Omental fat pad (tissue), 4 donors: ENCODE data around the gene OR4N5. TPM values are rescaled to one million over a fixed set of nuclear protein-coding genes. Genes with fewer than 3 reads are reported as not detected.
"Not testable (repeated sequence)": the region's sequence is repeated elsewhere in the genome, so short reads cannot be mapped to it uniquely, and the experiment has no call there.

Experiments
- ATAC-seq: fragments of 150-250 bp; one replicate; pipeline ENCODE4 v1.9.1; 2016; ENCODE audit warnings: mild to moderate bottlenecking, moderate library complexity; ENCODE audit not compliant: low FRiP score
- DNase-seq: peaks from one replicate; pipeline ENCODE4 v3.0.0-alpha.2; 2019; ENCODE audit warnings: low spot score
- total RNA-seq, 4 donors: library from RNA; depleted of rRNA; stranded (reverse); fragments of >200 nt; gene quantifications; one replicate each; pipeline ENCODE4 v1.1.0, GENCODE V29; 2016
- TF ChIP-seq, protein P1 (sequence below), 3 donors: fragments of 450-650 bp; IDR thresholded peaks; one replicate each; pipeline ENCODE4 v1.5.1; 2016 to 2017; ENCODE audit warnings: antibody characterized with exemption in 3 of 3, mild to moderate bottlenecking in 3 of 3, moderate library complexity in 2 of 3

The OR4N5 gene
- total RNA-seq, 4 donors from 2014 or later = not detected

DNA sequence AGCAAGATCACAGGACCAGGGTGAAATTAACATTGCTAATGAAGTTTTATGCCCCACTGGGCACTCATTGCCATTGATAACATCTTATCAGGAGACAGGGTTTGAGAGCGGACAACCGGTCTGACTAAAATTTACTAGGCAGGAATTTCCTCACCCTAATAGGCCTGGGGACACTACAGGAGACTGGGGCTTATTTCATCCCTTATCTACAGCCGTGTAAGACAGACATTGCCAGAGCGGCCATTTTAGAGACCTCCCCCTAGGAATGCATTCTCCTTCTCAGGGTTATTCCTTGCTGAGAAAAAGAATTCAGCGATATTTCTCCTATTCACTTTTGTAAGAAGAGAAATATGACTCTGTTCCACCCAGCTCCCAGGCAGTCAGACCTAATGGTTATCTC lies 19.8 kb upstream of the OR4N5 start:
- TF ChIP-seq, protein P1, sequence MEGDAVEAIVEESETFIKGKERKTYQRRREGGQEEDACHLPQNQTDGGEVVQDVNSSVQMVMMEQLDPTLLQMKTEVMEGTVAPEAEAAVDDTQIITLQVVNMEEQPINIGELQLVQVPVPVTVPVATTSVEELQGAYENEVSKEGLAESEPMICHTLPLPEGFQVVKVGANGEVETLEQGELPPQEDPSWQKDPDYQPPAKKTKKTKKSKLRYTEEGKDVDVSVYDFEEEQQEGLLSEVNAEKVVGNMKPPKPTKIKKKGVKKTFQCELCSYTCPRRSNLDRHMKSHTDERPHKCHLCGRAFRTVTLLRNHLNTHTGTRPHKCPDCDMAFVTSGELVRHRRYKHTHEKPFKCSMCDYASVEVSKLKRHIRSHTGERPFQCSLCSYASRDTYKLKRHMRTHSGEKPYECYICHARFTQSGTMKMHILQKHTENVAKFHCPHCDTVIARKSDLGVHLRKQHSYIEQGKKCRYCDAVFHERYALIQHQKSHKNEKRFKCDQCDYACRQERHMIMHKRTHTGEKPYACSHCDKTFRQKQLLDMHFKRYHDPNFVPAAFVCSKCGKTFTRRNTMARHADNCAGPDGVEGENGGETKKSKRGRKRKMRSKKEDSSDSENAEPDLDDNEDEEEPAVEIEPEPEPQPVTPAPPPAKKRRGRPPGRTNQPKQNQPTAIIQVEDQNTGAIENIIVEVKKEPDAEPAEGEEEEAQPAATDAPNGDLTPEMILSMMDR (IDR thresholded peaks at IDR 0.05) = no peak
- ATAC-seq (no peak), DNase-seq (no peak)

GRCh38 chr14:20143911-20144310 lies 5.3 kb downstream of the OR4N5 start:
- ATAC-seq = no peak
- no peak for DNase-seq
- TF ChIP-seq, protein P1 (IDR thresholded peaks at IDR 0.05) = no peak

DNA sequence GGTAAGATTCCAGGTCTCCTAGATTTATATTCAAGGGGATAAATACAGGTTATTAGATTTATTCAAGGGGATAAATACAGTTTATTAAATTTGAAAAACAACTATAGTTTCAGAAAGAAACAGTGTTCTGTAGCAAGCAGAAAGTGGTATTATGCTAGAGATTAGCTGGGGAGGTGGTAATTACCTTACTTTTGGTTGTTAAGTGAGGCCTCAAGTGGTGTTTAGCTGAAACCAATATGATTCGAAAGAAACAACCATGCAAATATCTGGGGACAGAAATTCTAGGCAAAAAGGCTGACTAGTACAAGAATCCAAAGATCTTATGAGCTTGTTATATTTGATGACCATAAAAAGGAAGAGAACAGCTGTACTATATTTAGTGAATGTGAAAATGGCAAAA lies 6.2 kb downstream of the OR4N5 start:
- ATAC-seq (no peak), DNase-seq (no peak)
- TF ChIP-seq, protein P1 (IDR thresholded peaks at IDR 0.05) = no peak

GRCh38 chr14:20164462-20164861 lies 25.8 kb downstream of the OR4N5 start:
- DNase-seq = no peak
- TF ChIP-seq, protein P1 (IDR thresholded peaks at IDR 0.05) = no peak
- ATAC-seq = no peak

DNA sequence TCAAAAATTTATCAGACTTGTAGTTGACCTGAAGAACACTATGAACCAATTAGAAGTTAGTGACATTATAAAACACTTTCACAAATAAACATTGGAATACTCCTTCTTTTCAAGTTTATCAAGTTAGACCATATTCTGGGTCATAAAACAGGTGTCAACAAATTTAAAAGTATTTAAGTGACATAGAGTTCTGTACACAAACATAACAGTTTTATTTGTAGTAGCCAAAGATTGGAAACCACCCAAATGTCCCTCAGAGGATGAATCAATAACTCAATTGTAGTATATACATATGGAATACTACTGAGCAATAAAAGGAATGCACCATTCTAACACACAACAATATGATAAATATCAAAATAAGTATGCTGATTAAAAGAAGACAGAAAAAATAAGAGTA lies 28.5 kb downstream of the OR4N5 start:
- ATAC-seq (no peak), DNase-seq (no peak)
- TF ChIP-seq, protein P1 (IDR thresholded peaks at IDR 0.05) = no peak

DNA sequence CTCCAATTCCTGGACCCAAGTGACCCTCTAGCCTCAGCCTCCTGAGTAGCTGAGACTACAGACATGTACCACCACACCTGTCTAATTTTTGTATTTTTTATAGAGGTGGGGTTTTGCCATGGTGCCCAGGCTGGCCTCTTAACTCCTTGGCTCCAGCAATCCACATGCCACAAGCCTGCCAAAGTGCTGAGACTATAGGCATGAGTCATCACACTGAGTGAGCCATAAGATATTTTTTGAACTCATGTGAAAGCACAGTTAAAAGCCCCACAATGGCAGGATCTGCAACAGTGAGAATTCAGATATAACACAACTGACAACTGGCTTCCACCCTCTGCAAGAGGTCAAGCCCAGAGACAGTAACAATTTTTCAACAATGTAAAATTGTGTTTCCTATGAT lies 31.2 kb downstream of the OR4N5 start:
- ATAC-seq, DNase-seq: not testable (repeated sequence)

DNA sequence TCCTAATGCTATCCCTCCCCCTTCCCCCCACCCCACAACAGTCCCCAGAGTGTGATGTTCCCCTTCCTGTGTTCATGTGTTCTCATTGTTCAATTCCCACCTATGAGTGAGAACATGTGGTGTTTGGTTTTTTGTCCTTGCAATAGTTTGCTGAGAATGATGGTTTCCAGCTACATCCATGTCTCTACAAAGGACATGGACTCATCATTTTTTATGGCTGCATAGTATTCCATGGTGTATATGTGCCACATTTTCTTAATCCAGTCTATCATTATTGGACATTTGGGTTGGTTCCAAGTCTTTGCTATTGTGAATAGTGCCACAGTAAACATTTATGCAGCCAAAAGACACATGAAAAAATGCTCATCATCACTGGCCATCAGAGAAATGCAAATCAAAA lies 35.6 kb downstream of the OR4N5 start:
- not testable (repeated sequence) for ATAC-seq, DNase-seq

DNA sequence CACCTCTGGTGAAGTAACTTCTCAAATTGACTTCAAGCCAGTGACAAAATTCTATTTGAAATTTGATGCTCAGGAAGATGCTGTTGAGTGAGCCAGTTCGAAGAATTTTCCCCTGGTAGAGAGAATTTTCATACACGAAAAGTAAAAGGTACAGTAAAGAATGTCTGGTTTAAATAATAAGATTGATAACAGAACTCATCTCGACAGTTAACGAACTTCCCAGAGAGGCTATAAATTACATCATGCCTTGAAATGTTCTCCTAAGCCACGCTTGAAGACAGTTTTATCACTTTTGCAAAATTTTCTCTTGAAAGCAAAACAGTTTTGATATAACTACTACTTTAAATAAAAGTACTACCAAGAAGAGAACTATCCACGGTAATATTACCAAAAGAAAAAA lies 37.7 kb downstream of the OR4N5 start:
- TF ChIP-seq, protein P1 (IDR thresholded peaks at IDR 0.05) = no peak
- DNase-seq (no peak), ATAC-seq (no peak)
